Mucosa of descending colon (tissue), 3 donors: ENCODE data around the gene NRP2. TPM values are rescaled to one million over a fixed set of nuclear protein-coding genes. Genes with fewer than 3 reads are reported as not detected.

Experiments used
- ATAC-seq: fragments of 200-7000 bp; cut with Tn5 transposase; one replicate; pipeline ENCODE4 v1.9.1; 2020; ENCODE audit warnings: mild to moderate bottlenecking, moderate library complexity
- DNase-seq, 3 donors: peaks; one replicate each; pipeline ENCODE4 v3.0.0-alpha.2; 2020
- H3K36me3 ChIP-seq: fragments of 200-600 bp; one replicate; pipeline ENCODE4 v1.8.0; 2021; ENCODE audit warnings: low read depth, mild to moderate bottlenecking
- H3K4me1 ChIP-seq: fragments of 200-600 bp; one replicate; pipeline ENCODE4 v1.8.0; 2021; ENCODE audit warnings: low read depth, mild to moderate bottlenecking
- H3K4me3 ChIP-seq: fragments of 200-600 bp; one replicate; pipeline ENCODE4 v1.8.0; 2021; ENCODE audit warnings: mild to moderate bottlenecking
- H3K9me3 ChIP-seq: fragments of 200-600 bp; one replicate; pipeline ENCODE4 v1.8.0; 2021; ENCODE audit warnings: mild to moderate bottlenecking
- CTCF ChIP-seq: fragments of 200-600 bp; IDR thresholded peaks from one replicate; pipeline ENCODE4 v1.8.0; 2022; ENCODE audit warnings: antibody characterized with exemption, mild to moderate bottlenecking
- intact Hi-C, 2 donors: fragments of 100-400 bp; cut with DNase I in 1 of 2; cut with micrococcal nuclease in 1 of 2; formaldehyde crosslinking; loops; one replicate each; pipeline versions ENCODE4 v1.11.0 to v1.11.1; 2022; cut with DNase I, micrococcal nuclease
- total RNA-seq, 3 donors: library from RNA; stranded (reverse); fragmentation: NEBNext Ultra II Directional in 2 of 3; extraction: Animal tissue kit (Norgen Biotek cat#: 25700) in 2 of 3; gene quantifications; one replicate each; pipeline versions ENCODE4 v1.2.1 to v1.2.4, GENCODE V29; 2021 to 2023
- donor health status: DM: no; HTN: no; CAD: no; lungs with moderate emphysema.
- donor health status: DM: no; HTN: no; CAD: no.
- donor health status: DM: no; HTN: yes; CAD: no.

NRP2 gene
- total RNA-seq, 3 donors from 2014 or later = 12.3 to 300 (median 19.2) TPM

- H3K4me3 ChIP-seq = no peak overlapping the region
- H3K36me3 ChIP-seq = no peaks in the 10 kb centered on the region
- no peak for ATAC-seq
- peaks cover 10% of the 10 kb centered on the region for H3K4me1 ChIP-seq
- intact Hi-C loops = no loop called here
- peak in 2 of 3 donors; percentile 44 to 57 for DNase-seq
- TF ChIP-seq CTCF = no peak
- H3K9me3 ChIP-seq = no peaks in the 10 kb centered on the region
Measured at GRCh38 chr2:205684871-205685313, 2.6 kb downstream of the NRP2 start.

- no peaks in the 10 kb centered on the region for H3K9me3 ChIP-seq
- ATAC-seq (peak; percentile 60), DNase-seq (no peak)
- no peaks in the 10 kb centered on the region for H3K36me3 ChIP-seq
- peaks cover 10% of the 10 kb centered on the region for H3K4me1 ChIP-seq
- H3K4me3 ChIP-seq = no peak overlapping the region
- intact Hi-C loops = no loop called here
- TF ChIP-seq CTCF = no peak
Measured at GRCh38 chr2:205685314-205686055, 3.2 kb downstream of the NRP2 start.

- TF ChIP-seq CTCF = no peak
- Histone ChIP-seq H3K36me3 (no peaks in the 10 kb centered on the region), H3K4me3 (no peak overlapping the region), H3K9me3 (no peaks in the 10 kb centered on the region), H3K4me1 (peaks cover 10% of the 10 kb centered on the region)
- intact Hi-C loops = no loop called here
- DNase-seq (no peak), ATAC-seq (no peak)
Measured at GRCh38 chr2:205686056-205686782, 3.9 kb downstream of the NRP2 start.

- H3K36me3 ChIP-seq = no peaks in the 10 kb centered on the region
- ATAC-seq (no peak), DNase-seq (no peak)
- intact Hi-C loops = no loop called here
- TF ChIP-seq CTCF = no peak
- H3K4me1 ChIP-seq = peaks cover 7% of the 10 kb centered on the region
- no peak overlapping the region for H3K4me3 ChIP-seq
- no peaks in the 10 kb centered on the region for H3K9me3 ChIP-seq
Measured at GRCh38 chr2:205686783-205687640, 4.7 kb downstream of the NRP2 start.

- Histone ChIP-seq H3K36me3 (no peaks in the 10 kb centered on the region), H3K4me3 (no peak overlapping the region), H3K4me1 (peaks cover 7% of the 10 kb centered on the region), H3K9me3 (no peaks in the 10 kb centered on the region)
- intact Hi-C loops = no loop called here
- DNase-seq (no peak), ATAC-seq (no peak)
- no peak for TF ChIP-seq CTCF
Measured at GRCh38 chr2:205687641-205687956, 5.3 kb downstream of the NRP2 start.
